GM18508 (cell line): ENCODE results near the gene CD53.
"Not testable (repeated sequence)": the region's sequence is repeated elsewhere in the genome, so short reads cannot be mapped to it uniquely, and the experiment has no call there.

Experiments
- ATAC-seq: cut with Tn5 transposase; IDR thresholded peaks from one replicate; pipeline ENCODE4 v1.9.1; 2021; ENCODE audit warnings: moderate number of reproducible peaks; ENCODE audit not compliant: insufficient read depth, unreplicated experiment

Gene CD53, protein sequence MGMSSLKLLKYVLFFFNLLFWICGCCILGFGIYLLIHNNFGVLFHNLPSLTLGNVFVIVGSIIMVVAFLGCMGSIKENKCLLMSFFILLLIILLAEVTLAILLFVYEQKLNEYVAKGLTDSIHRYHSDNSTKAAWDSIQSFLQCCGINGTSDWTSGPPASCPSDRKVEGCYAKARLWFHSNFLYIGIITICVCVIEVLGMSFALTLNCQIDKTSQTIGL

GRCh38 chr1:110872745-110873720 lies at the start of gene CD53:
Gene CD53 (plus strand): TSS chr1:110873148. CDS start chr1:110891409, 18,261 bp downstream.
- peak; percentile 45 for ATAC-seq

- no peak for ATAC-seq
These were observed 48.8 kb upstream of the CD53 start for GRCh38 chr1:110824192-110824591.

GRCh38 chr1:110829955-110830553 lies 42.9 kb upstream of the CD53 start:
- ATAC-seq = no peak

DNA sequence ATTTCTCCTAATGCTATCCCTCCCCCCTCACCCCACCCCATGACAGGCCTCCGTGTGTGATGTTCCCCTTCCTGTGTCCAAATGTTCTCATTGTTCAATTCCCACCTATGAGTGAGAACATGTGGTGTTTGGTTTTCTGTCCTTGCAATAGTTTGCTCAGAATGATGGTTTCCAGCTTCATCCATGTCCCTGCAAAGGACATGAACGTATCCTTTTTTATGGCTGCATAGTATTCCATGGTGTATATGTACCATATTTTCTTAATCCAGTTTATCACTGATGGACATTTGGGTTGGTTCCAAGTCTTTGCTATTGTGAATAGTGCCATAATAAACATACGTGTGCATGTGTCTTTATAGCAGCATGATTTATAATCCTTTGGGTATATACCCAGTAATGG lies 39.2 kb upstream of the CD53 start:
- not testable (repeated sequence) for ATAC-seq

DNA sequence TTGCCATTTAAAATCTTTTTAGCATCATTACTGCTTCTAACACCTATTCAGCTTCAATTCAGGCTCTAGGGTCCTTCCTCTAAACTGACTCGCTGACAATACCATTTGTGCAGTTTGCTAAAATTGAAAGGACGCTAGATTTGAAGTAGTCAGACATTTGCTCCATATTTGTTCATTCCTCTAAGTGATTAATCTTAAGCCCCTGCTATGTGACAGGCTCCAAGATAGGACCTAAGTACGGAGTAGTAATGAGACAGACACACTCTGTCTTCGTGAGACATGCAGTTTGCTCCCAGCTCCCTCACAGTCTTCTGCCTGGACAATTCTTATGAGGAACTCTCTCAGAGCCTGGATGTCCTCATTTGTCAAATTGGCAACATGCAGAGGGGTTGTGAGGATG lies 26.1 kb upstream of the CD53 start:
- no peak for ATAC-seq

- no peak for ATAC-seq
These were observed 22.8 kb upstream of the CD53 start for GRCh38 chr1:110850145-110850544.

GRCh38 chr1:110850627-110851026 lies 22.3 kb upstream of the CD53 start:
- no peak for ATAC-seq

DNA sequence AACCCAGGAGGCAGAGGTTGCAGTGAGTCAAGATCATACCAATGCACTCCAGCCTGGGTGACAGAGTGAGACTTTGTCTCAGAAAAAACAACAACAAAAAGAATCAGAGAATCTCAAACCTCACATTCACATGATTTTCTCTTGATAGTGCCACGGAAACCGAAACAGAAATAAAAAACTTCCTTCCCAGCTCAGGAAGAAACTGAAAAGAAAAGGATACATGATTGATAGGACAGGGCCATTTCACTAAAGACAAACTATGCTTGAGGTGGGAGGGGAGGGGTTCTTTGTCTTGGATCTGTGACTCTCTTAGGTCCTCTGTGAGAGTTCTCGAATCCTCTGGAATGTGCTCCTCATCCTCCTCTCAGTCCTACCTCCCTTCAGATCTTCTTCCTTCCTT lies 19.8 kb upstream of the CD53 start:
- no peak for ATAC-seq

GRCh38 chr1:110856410-110856809 lies 16.5 kb upstream of the CD53 start:
- ATAC-seq = no peak

GRCh38 chr1:110857964-110858948 lies 14.7 kb upstream of the CD53 start:
- ATAC-seq = no peak

- no peak for ATAC-seq
These were observed 13.9 kb upstream of the CD53 start for GRCh38 chr1:110859062-110859461.

DNA sequence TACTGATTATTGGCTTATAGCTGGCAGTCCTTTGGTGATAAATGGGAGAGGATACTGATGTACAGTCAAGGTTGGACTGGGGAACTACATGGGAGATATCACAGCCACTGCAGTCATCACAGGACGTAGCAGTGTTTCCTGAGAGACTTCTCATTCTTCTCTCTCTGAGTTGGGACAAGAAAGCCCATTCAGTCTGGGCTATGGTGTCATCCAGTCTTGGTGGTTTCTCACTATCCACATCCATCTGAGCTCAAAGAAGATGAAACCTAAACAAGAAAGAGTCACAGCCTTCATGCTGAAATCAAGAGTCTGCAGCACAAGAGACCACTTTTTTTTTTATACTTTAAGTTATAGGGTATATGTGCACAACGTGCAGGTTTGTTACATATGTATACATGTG lies 12.8 kb upstream of the CD53 start:
- no peak for ATAC-seq

- not testable (repeated sequence) for ATAC-seq
These were observed 12.3 kb upstream of the CD53 start for GRCh38 chr1:110860620-110861019.

GRCh38 chr1:110861942-110862341 lies 11.0 kb upstream of the CD53 start:
- not testable (repeated sequence) for ATAC-seq

DNA sequence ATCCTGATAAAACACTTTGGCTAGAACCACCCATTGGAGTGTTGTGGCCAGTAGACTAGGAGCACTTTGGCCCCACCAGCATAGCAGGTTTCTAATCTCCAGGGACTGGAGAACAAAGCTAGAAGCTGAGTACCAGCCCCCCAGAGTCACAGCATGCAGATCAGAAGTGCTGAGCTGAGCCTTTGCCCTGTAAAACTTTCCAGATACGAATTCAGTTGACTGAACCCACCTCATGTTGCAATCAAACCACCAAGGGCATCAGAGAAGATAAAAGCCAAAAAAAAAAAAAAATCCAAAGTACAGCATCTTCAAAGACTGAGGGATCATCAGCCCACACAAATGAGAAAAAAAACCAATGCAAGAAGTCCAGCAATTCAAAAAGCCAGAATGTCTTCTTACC lies 8.7 kb upstream of the CD53 start:
- ATAC-seq = no peak

DNA sequence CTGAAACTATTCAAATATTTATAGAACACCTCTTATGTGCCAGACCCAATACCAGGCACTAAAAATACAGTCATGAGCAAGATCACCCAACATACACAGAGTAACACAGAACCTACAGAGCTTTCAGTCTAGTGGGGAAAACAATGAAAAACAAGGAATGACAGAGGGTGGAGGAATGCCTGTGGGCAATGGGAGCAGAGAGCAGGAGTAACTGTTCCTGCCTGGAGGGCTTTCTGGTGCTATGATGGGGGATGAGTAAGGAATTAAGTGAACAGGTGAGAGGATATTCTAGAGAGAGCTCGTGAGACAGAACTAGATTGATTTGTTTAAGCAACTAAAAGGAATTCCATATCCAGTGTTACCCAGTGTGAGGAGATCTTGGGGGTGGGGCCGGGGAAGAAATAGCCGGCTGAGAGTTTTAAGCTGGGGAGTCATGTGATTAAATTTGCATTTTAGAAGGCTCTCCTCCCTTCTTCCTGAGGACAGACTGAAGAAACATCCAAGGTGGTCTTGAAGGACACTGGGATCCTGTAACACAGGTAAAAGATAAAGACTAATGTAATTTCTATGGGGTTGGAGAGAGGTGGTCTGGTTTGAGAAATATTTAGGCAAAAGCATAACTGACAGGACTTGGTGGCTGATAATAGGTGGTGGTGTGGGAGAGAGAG lies 2.1 kb upstream of the CD53 start:
- ATAC-seq = no peak

DNA sequence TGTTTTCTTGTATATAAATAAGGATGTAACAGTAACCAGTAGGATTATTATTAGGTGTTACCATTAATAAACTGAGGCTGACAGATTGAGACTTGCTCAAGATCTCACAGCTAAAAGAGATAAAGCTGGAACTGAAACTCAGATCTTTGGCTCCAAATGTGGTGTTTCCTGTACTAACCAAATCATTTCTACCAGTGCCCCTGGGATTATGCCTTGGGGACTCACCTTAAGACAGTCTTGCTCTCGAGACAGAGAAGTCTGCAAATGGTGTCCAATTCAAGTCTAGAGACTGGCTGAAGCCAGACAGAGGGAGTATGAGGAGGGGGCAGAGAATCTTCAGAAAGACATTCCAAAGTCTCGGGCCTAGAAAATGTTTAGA lies 593 bp upstream of the CD53 start:
- ATAC-seq = no peak

GRCh38 chr1:110873856-110874255 lies 908 bp downstream of the CD53 start:
- ATAC-seq = no peak
